ENCODE data around the gene PARM1. TPM values are rescaled to one million over a fixed set of nuclear protein-coding genes. Genes with fewer than 3 reads are reported as not detected.

Gene PARM1
- total and polyA plus RNA-seq, 9 of the 15 experiments (the other 6 are each of a cell fraction or from before 2014, with no cell fraction given), result 0.07 TPM; not detected in 8

DNA sequence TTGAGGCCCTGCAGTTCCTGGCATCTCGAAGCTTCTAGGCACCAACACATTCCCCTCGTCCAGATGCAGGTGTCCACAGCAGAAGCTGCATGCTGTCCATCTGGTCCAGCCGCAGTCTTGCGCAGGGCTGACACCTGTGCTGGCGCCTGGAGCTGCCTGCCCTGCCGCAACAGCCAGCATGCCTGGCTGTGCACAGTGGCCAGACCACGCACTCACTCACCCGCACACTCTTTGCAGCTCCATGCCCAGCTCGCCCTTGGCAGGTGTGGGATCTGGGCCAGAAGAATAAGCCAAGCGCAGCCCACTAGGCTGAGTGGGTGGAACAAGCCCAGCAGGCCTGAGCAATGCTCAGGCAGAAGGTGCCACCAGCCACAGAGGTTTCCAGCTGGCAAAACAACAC is 125.6 kb downstream of the PARM1 start:
- 0% methylated on average over 10 of the region's 10 CpGs for WGBS (ENCODE audit: insufficient coverage, low coverage, missing lambda C conversion rate)
- Histone ChIP-seq H3K27ac (ENCODE audit: extremely low read depth, low read depth, low read length) (no peak overlapping the region), H3K9me1 (ENCODE audit: control insufficient read depth, insufficient read depth, low read length) (no peaks in the 10 kb centered on the region), H3K9me3 (replicated peaks; ENCODE audit: control insufficient read depth, insufficient read depth, low read depth, low read length) (no peaks in the 10 kb centered on the region), H3K4me2 (ENCODE audit: insufficient read depth, low read length) (no peak overlapping the region), H3K79me2 (ENCODE audit: control insufficient read depth, insufficient read depth, low read length) (no peaks in the 10 kb centered on the region), H3K27me3 (ENCODE audit: control insufficient read depth in 2 of 2, insufficient read depth in 2 of 2, low read length in 2 of 2) (peaks cover 5 to 16% of the 10 kb centered on the region in 2 experiments; a peak in 3 of 5 replicates), H3K4me3 (no peak overlapping the region), H3K4me1 (replicated peaks in 1 of 2; ENCODE audit: control insufficient read depth in 2 of 2, insufficient read depth in 2 of 2, low read length in 2 of 2) (no peaks in the 10 kb centered on the region), H3K36me3 (ENCODE audit: control insufficient read depth, insufficient read depth, low read length) (no peaks in the 10 kb centered on the region), H3K9ac (ENCODE audit: insufficient read depth in 1 of 2, low read depth in 2 of 2, low read length in 2 of 2) (no peak overlapping the region), H2AFZ (ENCODE audit: low read depth, low read length) (no peak overlapping the region), H4K20me1 (replicated peaks; ENCODE audit: control insufficient read depth, insufficient read depth, low read length) (no peaks in the 10 kb centered on the region)
- ChIA-PET CTCF (ENCODE audit: low intra/inter-chr PET ratio) (no interaction called here), POLR2A (no interaction called here)
- intact Hi-C loops (cut with micrococcal nuclease) (no loop called here), in situ Hi-C loops (cut with MboI) (no loop called here)
- FAIRE-seq, result no peak
- DNase-seq (ENCODE audit: extremely low read depth in 1 of 4, low spot score in 3 of 4), result no peak
- no TSS peak for BruUV-seq (replicated peaks)
- TF ChIP-seq SIRT6 (IDR thresholded peaks at IDR 0.05; ENCODE audit: low read depth, low read length), result no peak
- TF ChIP-seq, protein P1, sequence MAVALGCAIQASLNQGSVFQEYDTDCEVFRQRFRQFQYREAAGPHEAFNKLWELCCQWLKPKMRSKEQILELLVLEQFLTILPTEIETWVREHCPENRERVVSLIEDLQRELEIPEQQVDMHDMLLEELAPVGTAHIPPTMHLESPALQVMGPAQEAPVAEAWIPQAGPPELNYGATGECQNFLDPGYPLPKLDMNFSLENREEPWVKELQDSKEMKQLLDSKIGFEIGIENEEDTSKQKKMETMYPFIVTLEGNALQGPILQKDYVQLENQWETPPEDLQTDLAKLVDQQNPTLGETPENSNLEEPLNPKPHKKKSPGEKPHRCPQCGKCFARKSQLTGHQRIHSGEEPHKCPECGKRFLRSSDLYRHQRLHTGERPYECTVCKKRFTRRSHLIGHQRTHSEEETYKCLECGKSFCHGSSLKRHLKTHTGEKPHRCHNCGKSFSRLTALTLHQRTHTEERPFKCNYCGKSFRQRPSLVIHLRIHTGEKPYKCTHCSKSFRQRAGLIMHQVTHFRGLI (CRISPR knock-in tag; IDR thresholded peaks at IDR 0.05), result no peak
- TF ChIP-seq ZNF740 (CRISPR knock-in tag; IDR thresholded peaks at IDR 0.05), result no peak
- no peak for TF ChIP-seq ZNF740 (tag; IDR thresholded peaks at IDR 0.05)
- no peak for TF ChIP-seq ZNF282 (CRISPR knock-in tag; IDR thresholded peaks at IDR 0.05)
- ATAC-seq, result no peak
